Posterior cingulate gyrus (tissue), 11 donors: Measurements from ENCODE around the gene MPLKIP.
"Not testable (repeated sequence)": the region's sequence is repeated elsewhere in the genome, so short reads cannot be mapped to it uniquely, and the experiment has no call there.

Source experiments
- DNase-seq, 10 donors: peaks; one replicate each; pipeline versions ENCODE4 v3.0.0 to v3.0.0-alpha.2; 2020 to 2021; ENCODE audit warnings: mixed read lengths in 3 of 10
- intact Hi-C: fragments of 100-400 bp; cut with DNase I; formaldehyde crosslinking; loops from one replicate; pipeline ENCODE4 v1.15.1; 2023

MPLKIP gene

DNA sequence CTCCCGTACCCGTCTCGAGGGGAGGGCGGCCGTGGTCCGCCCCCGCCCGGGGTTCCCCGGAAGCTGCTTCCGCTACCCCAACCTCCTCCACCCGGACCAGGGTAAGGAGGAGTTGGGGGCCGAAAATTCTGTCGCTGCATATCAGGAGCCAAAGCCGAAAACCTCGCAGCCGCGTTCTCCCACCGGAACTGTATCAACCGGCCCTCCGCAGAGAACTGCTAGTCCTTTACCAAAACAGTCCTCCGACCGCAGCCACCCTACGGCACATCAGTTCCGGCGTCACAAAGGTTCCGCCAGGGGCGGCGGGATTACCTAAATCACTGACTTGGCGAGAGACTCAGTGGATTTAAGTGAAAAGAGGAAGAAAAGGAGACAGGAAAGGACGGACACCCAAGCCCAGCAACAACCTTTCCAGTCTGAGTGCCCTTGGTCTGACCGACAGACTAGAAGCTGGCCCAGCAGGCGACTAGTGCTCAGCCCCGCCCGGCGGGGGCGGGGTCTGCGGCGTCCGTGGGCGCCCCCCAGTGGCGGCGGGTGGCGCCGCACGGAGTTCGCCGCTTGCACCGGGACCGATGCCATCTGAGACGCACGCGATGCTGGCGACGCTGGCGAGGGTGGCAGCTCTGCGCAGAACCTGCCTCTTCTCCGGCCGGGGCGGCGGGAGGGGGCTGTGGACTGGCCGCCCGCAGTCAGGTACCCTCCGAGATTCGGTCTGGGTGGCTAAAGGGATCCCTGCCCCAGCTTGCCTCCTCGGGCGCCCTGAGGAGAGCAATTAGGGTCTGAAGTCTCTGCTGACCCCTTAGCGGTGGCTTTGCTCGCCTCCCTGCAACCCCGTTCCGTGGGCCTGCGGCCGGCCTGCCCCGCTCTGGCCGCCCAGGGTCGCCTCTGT is at the start of gene MPLKIP, which contains the start of gene SUGCT:
Gene MPLKIP, minus strand, starts transcription at position 195 of the 889 bp plus-strand sequence. Its CDS starts 55 bp downstream, at position 140.
Gene SUGCT, plus strand, starts transcription at position 578 of the 889 bp plus-strand sequence.
- intact Hi-C loops = loop anchor here (2.0 kb wide), 1 partner anchor 184 kb away; the partner anchor contains the start of gene CDK13
- peak; percentile 77 to 97 (median 82) for DNase-seq

DNA sequence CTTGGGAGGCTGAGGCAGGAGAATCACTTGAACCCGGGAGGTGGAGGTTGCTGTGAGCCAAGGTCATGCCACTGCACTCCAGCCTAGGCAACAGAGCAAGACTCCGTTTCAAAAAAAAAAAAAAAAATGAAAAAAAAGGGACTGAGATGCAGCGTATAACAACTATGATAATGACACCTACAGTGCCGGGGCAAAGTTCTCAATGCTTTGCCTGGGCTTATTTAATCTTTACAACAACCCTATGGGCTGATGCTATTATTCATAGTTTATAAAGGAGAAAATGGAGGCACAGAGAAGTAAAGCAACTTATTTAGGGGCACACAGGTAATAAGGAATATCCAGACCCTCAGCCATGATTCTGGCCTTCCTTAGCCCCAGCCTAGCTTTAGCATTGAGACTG is 48.0 kb upstream of the MPLKIP start:
- intact Hi-C loops = no loop called here
- no peak for DNase-seq

DNA sequence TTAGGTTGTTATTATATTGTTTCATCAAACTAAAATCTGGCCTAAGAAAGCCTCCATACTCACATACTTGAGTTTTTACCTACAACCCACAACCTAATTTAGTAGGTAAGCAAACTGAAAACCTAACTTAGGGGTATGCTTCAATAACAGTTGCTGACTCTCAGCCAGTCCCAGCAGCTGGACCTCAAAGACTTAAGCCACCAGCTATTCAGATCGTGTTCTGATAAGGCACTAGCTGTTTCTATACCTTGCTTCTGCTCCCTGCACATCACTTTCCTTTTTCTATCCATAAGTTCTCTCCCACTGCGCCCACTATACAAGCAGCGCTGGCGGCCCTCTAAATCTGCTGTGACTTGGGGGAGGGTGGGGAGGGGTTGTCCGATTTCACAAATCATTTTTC is 42.6 kb upstream of the MPLKIP start:
- DNase-seq = no peak
- intact Hi-C loops = no loop called here

DNA sequence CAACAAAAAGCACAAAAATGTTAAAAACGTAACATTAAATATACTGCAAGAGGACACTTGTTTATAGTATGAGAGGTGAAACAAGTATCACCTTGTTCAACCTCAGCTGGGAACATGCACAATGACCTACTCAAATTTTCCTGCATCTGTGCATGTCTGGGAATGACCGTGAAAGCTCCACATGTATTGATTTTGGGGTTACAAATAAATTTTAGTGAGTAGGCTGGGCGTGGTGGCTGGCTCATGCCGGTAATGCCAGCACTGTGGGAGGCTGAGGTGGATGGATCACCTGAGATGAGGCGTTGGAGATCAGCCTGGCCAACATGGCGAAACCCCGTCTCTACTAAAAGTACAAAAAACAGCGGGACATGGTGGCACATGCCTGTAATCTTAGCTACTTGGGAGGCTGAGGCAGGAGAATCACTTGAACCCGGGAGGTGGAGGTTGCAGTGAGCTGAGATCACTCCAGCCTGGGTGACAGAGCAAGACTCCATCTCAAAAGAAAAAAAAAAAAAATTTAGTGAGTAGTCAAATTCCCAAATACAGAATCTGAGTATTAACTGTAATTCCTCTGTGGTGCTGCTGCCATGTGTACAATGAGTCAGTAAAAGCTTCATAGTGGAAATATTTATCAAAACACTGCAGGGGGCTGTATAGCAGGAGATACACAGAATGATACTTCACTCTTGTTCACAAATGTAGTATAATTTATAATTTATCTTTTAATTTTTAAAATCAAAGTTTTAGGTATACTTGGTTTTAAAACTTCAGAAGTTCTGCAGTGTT is 41.5 kb upstream of the MPLKIP start:
- no peak for DNase-seq
- intact Hi-C loops = no loop called here

DNA sequence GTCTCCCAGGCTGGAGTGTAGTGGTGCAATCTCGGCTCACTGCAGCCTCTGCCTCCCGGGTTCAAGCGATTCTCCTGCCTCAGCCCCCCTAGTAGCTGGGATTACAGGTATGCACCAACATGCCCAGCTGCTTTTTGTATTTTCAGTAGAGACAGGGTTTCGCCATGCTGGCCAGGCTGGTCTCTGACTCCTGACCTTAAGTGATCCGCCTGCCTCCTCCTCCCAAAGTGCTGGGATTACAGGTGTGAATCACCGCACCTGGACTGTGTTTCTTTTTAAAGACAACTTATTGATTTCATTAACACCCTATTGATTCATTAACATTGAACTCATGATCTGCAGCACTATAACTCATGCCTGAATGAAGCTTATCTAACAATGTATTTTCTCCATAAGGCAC is 40.8 kb upstream of the MPLKIP start:
- intact Hi-C loops, DNase-seq: not testable (repeated sequence)

DNA sequence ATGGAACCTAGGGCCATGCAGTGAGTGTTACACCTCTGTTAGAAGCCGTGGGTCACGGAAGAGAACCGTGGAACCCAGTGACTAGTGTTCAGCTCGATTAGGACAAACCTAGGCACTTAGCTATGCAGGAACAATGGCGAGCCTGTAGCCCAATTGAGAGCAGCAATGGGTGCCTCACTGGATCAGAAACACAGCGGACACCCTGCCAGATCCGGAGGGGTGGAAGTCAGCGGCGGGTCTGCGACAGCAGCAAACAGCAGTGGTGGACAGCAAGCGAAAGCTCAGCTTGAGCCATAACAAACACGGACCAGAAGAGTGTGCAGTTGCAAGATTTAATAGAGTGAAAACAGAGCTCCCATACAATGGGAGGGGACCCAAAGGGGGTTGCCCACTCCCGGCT is 38.7 kb upstream of the MPLKIP start:
- intact Hi-C loops, DNase-seq: not testable (repeated sequence)

DNA sequence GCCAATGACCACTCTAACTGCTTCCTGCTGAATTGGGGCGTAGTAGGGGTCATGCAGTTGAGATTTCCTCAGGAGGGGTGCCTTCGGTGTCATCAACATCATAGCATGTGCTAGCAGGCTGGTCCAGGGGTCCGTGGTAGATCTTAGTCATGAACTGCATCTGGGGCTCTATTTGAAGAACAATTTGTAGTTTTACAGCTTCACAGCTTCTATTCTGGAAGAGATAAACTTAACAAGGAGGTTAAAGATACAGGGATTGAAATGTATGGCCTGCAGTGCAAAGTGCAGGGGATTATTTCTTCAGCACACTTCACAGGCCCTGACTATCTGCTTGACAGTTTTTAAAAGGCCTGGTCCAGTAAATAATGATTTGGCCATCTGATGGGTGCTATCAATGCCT is 33.8 kb upstream of the MPLKIP start:
- intact Hi-C loops, DNase-seq: not testable (repeated sequence)

DNA sequence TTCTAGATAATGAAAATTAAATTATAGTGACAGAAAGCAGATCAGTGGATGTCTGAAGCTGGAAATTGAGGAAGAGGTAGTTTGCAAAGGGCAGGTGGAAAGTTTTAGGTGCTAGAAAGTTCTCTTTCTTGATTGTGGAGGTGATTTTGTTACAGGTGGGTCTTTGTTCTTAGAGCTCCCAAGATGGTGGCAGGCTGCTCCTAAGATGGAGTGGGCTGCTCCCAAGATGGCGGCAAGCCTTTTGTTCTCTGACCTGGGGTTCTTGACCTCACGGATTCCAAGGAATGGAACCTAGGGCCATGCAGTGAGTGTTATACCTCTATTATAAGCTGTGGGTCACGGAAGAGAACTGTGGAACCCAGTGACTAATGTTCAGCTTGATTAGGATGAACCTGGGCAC is 32.9 kb upstream of the MPLKIP start:
- intact Hi-C loops = no loop called here

DNA sequence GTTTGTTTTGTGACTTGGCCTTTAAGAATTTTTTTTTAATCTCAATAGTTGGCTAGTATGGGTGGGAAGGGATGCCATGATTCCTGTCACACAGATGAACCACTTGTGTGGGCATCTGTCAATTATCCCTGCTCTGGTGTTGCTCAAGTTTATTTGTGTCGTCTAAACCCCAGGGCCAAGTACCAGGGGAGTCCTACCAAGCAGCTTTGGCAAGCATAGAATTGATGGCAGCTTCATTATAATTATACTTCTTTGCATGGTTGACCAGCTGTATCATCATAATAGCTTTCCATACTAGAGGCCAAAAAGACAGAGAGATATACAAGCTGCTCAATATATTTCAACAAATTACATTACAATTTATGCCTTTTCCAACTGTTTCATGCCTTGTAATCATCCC is 30.8 kb upstream of the MPLKIP start:
- intact Hi-C loops = no loop called here

More for the DNA sequence above, 32.9 kb upstream of the MPLKIP start:
- no peak for DNase-seq

DNA sequence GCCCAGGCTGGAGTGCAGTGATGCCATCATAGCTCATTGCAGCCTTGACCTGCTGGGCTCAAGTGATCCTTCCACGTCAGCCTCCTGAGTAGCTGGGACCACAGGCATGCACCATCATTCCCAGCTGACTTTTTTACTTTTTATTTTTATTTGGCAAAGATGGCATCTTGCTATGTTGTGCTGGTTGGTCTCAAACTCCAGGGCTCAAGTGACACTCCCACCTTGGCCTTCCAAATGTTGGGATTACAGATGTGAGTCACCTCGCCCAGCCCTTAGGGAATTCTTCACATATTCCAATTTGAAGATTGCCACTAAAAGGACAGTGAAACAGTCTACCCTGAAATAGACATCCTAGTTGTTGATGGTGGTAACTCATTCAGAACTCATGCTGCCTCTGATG is 28.1 kb upstream of the MPLKIP start:
- intact Hi-C loops = no loop called here
- DNase-seq = no peak

More for the DNA sequence above, 30.8 kb upstream of the MPLKIP start:
- no peak for DNase-seq

DNA sequence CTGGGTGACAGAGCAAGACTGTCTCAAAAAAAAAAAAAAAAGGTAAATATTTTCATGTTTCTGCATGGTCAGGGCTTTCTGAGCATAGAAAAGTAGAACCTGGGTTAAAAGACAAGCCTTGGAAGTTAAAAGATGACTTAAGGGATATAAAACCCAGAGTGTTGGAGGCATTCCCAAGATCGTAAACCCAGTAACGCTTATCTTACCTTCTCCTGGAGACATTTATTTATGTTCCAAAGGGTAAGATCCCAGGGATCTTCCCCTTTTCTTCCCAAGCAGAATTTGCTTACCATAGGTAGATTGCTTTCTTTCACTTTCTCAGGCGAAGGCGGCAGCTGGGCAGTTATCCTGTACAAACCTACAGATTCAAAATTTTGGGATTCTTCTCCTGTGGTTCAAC is 22.6 kb upstream of the MPLKIP start:
- intact Hi-C loops = no loop called here
- no peak for DNase-seq

DNA sequence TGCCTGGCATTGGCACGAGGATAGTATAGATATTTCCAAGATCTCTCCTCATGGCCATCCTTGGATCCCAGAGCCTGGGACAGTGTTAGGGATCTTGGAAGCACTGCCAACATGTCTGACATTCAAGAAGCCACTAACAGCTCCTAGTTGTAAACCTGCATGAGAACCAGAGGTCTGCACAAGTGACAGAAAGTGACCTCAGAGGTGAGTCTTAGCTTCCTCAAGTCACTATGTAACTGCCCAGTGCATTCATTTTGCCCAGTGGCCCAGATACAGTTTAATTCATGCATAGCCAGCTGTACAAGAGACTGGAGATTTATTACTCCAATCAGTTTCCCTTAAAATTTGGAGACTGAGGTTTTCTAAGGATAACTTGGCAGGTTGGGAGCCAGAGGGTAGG is 17.1 kb upstream of the MPLKIP start:
- intact Hi-C loops = no loop called here
- DNase-seq = no peak

DNA sequence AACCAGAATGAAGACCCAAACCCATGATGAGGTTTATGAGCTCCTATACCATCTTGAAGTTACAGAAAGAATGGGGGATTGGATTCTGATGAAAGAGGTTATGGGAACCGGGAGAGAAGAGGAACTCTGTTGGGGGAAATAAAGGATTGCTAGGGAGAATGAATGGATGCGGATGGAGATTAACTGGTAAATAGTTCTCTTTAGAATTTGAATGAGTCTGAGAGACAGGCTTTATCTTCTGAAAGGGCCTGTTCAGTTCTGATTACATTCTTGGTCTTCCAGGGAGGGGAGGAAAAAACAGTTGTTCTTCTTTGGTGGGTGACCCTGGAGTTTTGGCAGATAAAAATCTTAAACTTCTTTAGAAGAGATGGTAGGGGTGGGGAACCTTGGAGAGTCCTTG is 14.2 kb upstream of the MPLKIP start:
- intact Hi-C loops = no loop called here
- DNase-seq = no peak

DNA sequence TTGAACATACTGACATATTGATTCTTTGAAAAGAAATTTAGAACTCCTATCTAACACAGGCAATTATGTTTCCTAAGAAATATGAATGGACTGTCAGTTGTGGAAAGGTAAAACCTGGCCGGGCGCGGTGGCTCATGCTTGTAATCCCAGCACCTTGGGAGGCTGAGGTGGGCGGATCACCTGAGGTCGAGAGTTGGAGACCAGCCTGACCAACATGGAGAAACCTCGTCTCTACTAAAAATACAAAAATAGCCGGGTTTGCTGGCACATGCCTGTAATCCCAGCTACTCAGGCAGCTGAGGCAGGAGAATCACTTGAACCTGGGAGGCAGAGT is 13.8 kb upstream of the MPLKIP start:
- DNase-seq, intact Hi-C loops: not testable (repeated sequence)

DNA sequence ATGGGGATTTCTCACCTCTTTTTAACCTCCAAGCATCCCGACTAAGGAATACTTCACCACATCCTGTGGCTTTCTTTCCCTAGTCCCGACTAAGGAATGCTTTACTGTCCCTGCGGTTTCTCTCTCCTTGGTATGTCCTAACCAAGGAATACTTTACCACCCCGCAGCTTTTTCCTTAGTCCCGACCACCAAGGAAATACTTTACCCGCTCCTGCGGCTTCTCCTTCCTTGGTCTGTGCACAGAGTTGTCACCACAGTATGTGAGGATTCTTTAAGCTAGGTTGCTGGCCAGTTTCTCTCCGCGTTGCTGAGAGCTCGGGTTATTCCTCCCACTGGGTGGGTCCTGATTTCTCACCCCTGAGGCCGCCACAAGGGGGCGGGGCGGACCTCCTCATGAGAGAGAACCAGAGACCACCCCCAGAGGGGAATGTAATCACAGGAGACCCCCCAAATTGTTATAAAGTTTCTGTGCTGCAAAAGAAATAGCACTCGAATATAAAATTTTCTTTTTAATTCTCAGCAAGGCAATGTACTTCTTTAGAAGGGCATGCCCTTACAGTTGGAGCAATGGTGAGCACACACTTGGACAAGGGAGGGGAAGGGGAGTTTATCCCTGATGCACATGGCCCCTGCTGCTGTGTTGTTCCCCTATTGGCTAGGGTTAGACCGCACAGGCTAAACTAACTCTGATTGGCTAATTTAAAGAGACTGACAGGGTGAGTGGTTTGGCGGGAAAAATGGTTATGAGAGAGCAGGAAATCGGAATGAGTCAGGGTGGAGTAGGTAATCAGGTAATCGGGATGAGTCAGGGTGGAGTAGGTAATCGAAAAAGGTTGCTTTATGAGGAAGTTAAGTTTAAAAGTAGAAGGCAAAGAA is 13.2 kb upstream of the MPLKIP start:
- intact Hi-C loops = no loop called here
- DNase-seq = no peak

DNA sequence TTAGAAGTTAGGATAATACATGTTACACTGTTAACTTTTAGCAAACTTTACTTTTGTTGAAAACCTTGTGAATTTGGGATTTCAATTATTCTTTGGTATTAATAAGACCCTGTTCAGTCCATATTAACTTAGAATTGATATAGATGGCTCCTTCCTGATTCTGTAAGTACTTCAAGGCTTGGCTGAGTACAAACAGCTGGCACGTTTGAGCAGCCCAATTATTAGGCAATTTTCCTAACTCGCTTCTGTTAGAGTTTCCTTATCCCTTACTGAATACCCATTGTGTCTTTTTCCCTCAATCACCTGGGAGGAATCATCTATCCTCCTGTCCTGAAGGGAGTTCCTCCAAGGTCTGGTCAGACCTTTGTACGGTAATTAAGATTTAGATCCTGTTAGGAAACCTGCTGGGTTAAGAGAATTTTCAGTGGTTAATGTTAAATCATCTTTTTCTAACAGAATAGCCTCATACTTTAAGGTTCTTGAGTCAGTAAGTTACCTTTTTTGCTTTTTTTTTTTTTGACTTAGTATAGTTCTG is 11.2 kb upstream of the MPLKIP start:
- intact Hi-C loops, DNase-seq: not testable (repeated sequence)

DNA sequence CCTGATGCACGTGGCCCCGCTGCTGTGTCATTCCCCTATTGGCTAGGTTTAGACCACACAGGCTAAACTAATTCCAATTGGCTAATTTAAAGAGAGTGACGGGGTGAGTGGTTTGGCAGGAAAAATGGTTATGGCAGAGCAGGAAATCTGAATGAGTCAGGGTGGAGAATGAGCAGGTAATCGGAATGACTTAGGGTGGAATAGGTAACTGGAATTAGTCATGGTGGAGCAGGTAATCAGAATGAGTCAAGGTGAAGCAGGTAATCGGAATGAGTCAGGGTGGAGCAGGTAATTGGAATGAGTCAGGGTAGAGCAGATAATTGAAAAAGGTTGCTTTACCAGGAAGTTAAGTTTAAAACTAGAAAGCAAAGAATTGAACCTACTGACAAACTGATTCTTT is 7.5 kb upstream of the MPLKIP start:
- intact Hi-C loops, DNase-seq: not testable (repeated sequence)

DNA sequence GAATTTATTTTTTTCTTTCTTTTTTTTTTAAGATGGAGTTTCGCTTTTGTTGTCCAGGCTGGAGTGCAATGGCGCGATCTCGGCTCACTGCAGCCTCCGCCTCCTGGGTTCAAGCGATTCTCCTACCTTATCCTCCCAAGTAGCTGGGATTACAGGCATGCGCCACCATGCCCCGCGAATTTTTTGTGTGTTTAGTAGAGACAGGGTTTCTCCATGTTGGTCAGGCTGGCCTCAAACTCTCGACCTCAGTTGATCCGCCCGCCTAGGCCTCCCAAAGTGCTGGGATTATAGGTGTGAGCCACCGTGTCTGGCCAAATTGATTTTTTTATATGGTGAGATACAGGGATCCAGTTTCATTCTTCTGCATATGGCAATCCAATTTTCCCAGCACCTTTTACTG is 5.5 kb upstream of the MPLKIP start:
- DNase-seq, intact Hi-C loops: not testable (repeated sequence)

DNA sequence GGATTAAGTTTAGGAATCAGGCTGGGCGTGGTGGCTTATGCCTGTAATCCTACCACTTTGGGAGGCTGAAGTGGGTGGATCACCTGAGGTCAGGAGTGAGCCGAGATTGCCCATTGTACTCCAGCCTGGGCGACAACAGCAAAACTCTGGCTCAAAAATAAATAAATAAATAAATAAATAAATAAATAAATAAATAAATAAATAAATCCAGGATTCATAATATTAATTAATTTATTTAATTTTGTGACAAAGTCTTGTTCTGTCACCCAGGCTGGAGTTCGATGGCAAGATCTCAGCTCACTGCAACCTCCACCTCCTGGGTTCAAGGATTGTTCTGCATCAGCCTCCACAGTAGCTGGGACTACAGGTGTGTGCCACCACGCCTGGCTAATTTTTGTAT is 4.6 kb upstream of the MPLKIP start:
- intact Hi-C loops = no loop called here
- DNase-seq = peak in 1 of 10 donors; percentile 38

DNA sequence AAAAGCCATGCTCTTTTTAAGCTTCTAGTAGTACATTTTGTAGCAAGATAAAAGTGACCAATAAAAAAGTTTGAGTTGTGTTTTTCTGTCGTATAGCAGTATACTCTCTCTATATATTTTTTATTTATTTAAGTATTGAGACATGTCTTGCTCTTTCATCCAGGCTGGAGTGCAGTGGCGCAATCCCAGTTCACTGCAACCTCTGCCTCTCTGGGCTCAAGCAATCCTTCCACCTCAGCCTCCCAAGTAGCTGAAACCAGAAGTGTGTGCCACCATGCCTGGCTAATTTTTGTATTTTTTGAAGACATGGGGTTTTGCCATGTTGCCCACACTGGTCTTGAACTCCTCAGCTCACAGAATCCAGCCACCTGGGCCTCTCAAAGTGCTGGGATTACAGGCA is 3.1 kb upstream of the MPLKIP start:
- intact Hi-C loops = no loop called here
- no peak for DNase-seq
